Naive thymus-derived CD4-positive, alpha-beta T cell (primary cell): ENCODE results near the gene GVQW3. TPM values are rescaled to one million over a fixed set of nuclear protein-coding genes. Genes with fewer than 3 reads are reported as not detected.
A peak's percentile ranks its signal among the peaks of the same experiment; 100 is the strongest.
"Not testable (repeated sequence)": the region's sequence is repeated elsewhere in the genome, so short reads cannot be mapped to it uniquely, and the experiment has no call there.

Source experiments
- ATAC-seq: fragments of 150-1000 bp; cut with Tn5 transposase; 2 replicates; pipeline ENCODE4 v1.10.0; 2021; ENCODE audit warnings: mild to moderate bottlenecking, moderate library complexity
- CTCF ChIA-PET: fragments of 350-600 bp; sonication (Branson Sonifier 250); formaldehyde crosslinking; loops from one replicate; lab custom pipeline; 2021; ENCODE audit warnings: antibody characterized with exemption; lab: Charles Lee
- POLR2A ChIA-PET: fragments of 350-600 bp; sonication (Branson Sonifier 250); formaldehyde crosslinking; loops from one replicate; lab custom pipeline; 2021; ENCODE audit warnings: antibody characterized with exemption, inconsistent platforms; lab: Charles Lee
- DNase-seq, 9 donors: peaks; one replicate each; pipeline versions ENCODE4 v3.0.0 to v3.0.0-alpha.2; 2020 to 2022; ENCODE audit warnings: mixed read lengths in 1 of 9
- H3K27ac ChIP-seq: one replicate; pipeline ENCODE4 v1.7.0; 2013; ENCODE audit warnings: mild to moderate bottlenecking, low read depth, low read length, moderate library complexity
- H3K27me3 ChIP-seq, 2 donors: one replicate each; pipeline ENCODE4 v1.7.0; 2013; ENCODE audit warnings: low read length in 2 of 2, mild to moderate bottlenecking in 2 of 2, moderate library complexity in 2 of 2; ENCODE audit not compliant: control insufficient read depth in 2 of 2, insufficient read depth in 2 of 2
- H3K36me3 ChIP-seq, 3 experiments: 1 replicate in 2 of 3; 2 replicates in 1 of 3; pipeline ENCODE4 v1.7.0; 2013; ENCODE audit warnings: low read length in 3 of 3, mild to moderate bottlenecking in 3 of 3, moderate library complexity in 1 of 3; ENCODE audit not compliant: insufficient read depth in 3 of 3, control insufficient read depth in 2 of 3
- H3K4me1 ChIP-seq, 2 donors: one replicate each; pipeline ENCODE4 v1.7.0; 2013; ENCODE audit warnings: low read length in 2 of 2, mild to moderate bottlenecking in 2 of 2, moderate library complexity in 1 of 2; ENCODE audit not compliant: control insufficient read depth in 2 of 2, insufficient read depth in 2 of 2
- H3K4me3 ChIP-seq: 2 replicates; pipeline ENCODE4 v1.7.0; 2013; ENCODE audit warnings: mild to moderate bottlenecking, low read length
- H3K9me3 ChIP-seq, 3 experiments: 1 replicate in 2 of 3; 2 replicates in 1 of 3; pipeline ENCODE4 v1.7.0; 2013; ENCODE audit warnings: low read length in 3 of 3; ENCODE audit not compliant: control insufficient read depth in 2 of 3
- H3K27ac Mint-ChIP-seq, 9 donors: one replicate each; pipeline ENCODE4 v1.8.0; 2020 to 2022; ENCODE audit warnings: mixed read lengths in 9 of 9, mild to moderate bottlenecking in 8 of 9, moderate library complexity in 5 of 9, inconsistent platforms in 2 of 9
- H3K27me3 Mint-ChIP-seq, 5 donors: one replicate each; pipeline ENCODE4 v1.8.0; 2021 to 2022; ENCODE audit warnings: mixed read lengths in 5 of 5, mild to moderate bottlenecking in 1 of 5
- H3K36me3 Mint-ChIP-seq, 5 donors: one replicate each; pipeline ENCODE4 v1.8.0; 2020 to 2022; ENCODE audit warnings: mixed read lengths in 5 of 5, mild to moderate bottlenecking in 3 of 5, inconsistent platforms in 1 of 5
- H3K4me1 Mint-ChIP-seq, 7 donors: one replicate each; pipeline ENCODE4 v1.8.0; 2020 to 2022; ENCODE audit warnings: mixed read lengths in 7 of 7, mild to moderate bottlenecking in 3 of 7, inconsistent platforms in 1 of 7
- H3K4me3 Mint-ChIP-seq, 10 donors: one replicate each; pipeline ENCODE4 v1.8.0; 2020 to 2022; ENCODE audit warnings: mild to moderate bottlenecking in 10 of 10, mixed read lengths in 10 of 10, moderate library complexity in 6 of 10, inconsistent platforms in 2 of 10
- H3K9me3 Mint-ChIP-seq, 11 donors: one replicate each; pipeline ENCODE4 v1.8.0; 2020 to 2022; ENCODE audit warnings: mixed read lengths in 11 of 11, mild to moderate bottlenecking in 4 of 11, inconsistent platforms in 1 of 11, moderate library complexity in 1 of 11
- intact Hi-C, 2 donors: fragments of 100-400 bp; cut with micrococcal nuclease; formaldehyde crosslinking; loops; one replicate each; pipeline ENCODE4 v1.15.1; 2023
- polyA plus RNA-seq, 2 donors: library from polyadenylated mRNA; unstranded; fragments of 300-500 nt; fragmentation: Illumina TruSeq; gene quantifications; one replicate each; pipeline ENCODE4 v1.2.3, GENCODE V29; 2021
- total RNA-seq, 6 experiments: library from RNA in 5 of 6; stranded (reverse) in 5 of 6; gene quantifications; 1 replicate in 5 of 6; 2 replicates in 1 of 6; pipeline ENCODE4 v1.2.3 and lab custom pipeline; 2021 to 2026

The GVQW3 gene
- total and polyA plus RNA-seq, 7 experiments from 2014 or later, result 2.1 to 9.1 (median 5.4) TPM

DNA sequence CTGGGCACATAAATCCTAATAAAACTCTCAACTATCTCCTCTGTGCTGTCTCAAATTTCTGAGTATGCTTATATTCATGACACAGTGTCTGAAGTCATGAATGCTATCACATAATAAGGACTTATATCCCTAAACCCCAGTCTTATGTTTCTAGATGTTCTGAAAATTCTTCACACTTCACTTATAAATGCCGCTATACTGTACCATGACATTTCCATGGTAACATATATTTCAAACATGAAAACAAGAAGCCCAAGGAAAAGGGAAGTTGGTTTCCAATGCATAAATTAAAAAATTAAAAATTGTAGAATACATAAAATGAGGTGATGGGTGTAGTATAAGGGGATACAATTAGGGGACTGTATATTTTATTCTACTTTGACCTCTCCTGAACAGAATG, 11.7 kb downstream of the GVQW3 start:
- H3K36me3 Mint-ChIP-seq, result peaks cover 0 to 6% (median 0%) of the 10 kb centered on the region in 5 donors
- Histone ChIP-seq H3K27ac (no peak overlapping the region), H3K9me3 (no peaks in the 10 kb centered on the region), H3K4me3 (no peak overlapping the region), H3K36me3 (no peaks in the 10 kb centered on the region), H3K27me3 (no peaks in the 10 kb centered on the region), H3K4me1 (no peaks in the 10 kb centered on the region)
- H3K27me3 Mint-ChIP-seq, result peaks cover 0 to 12% (median 0%) of the 10 kb centered on the region in 5 donors
- no peak overlapping the region for H3K27ac Mint-ChIP-seq
- peak; percentile 41 for ATAC-seq
- no peak for DNase-seq
- H3K4me1 Mint-ChIP-seq, result peaks cover 0 to 4% (median 0%) of the 10 kb centered on the region in 7 donors
- ChIA-PET CTCF (no interaction called here), POLR2A (no interaction called here)
- no peaks in the 10 kb centered on the region for H3K9me3 Mint-ChIP-seq
- intact Hi-C loops, result no loop called here
- H3K4me3 Mint-ChIP-seq, result no peak overlapping the region

DNA sequence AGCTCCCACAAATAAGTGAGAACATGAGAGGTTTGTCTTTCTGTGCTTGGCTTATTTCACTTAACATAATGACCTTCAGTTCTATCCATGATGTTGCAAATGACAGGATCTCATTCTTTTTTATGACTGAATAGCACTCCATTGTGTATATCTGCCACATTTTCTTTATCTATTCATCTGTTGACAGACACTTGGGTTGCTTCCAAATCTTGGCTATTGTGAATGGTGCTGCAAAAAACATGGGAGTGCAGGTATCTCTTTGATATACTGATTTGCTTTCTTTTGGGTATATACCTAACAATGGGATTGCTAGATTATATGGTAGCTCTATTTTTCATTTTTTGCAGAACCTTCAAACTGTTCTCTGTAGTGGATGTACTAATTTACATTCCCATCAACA, 13.3 kb downstream of the GVQW3 start:
- no peak overlapping the region for H3K27ac Mint-ChIP-seq
- peaks cover 0 to 4% (median 0%) of the 10 kb centered on the region in 5 donors for H3K36me3 Mint-ChIP-seq
- no peaks in the 10 kb centered on the region for H3K9me3 ChIP-seq
- no peak for ATAC-seq
- no peaks in the 10 kb centered on the region for H3K36me3 ChIP-seq
- H3K27me3 Mint-ChIP-seq, result peaks cover 0 to 12% (median 0%) of the 10 kb centered on the region in 5 donors
- intact Hi-C loops, result no loop called here
- CTCF ChIA-PET, result no interaction called here
- no peak overlapping the region for H3K4me3 Mint-ChIP-seq
- H3K4me1 Mint-ChIP-seq, result peaks cover 0 to 4% (median 0%) of the 10 kb centered on the region in 7 donors
- no peaks in the 10 kb centered on the region for H3K9me3 Mint-ChIP-seq
- POLR2A ChIA-PET, result no interaction called here
- no peaks in the 10 kb centered on the region for H3K27me3 ChIP-seq
- H3K4me1 ChIP-seq, result no peaks in the 10 kb centered on the region
- H3K27ac ChIP-seq, result no peak overlapping the region
- no peak for DNase-seq
- H3K4me3 ChIP-seq, result no peak overlapping the region

DNA sequence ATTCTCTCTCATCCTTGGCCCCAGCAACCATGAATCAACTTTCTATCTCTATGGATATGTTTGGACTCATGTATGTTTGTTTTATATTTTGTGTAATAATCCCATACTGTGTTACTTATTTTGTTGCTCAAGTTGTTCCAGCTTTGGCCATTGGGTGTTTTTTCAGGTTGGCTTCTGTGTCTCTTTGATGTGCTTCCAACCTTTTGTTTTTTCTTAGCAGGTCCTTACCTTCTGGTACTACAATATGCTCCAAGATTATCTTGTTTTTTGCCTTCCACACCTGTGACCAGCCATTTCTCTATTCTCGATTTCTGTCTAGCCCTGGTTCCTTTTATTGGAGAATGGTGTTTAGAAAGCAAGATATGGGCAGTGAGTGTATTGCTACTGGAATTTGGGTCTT, 14.2 kb downstream of the GVQW3 start:
- no peak overlapping the region for H3K27ac Mint-ChIP-seq

DNA sequence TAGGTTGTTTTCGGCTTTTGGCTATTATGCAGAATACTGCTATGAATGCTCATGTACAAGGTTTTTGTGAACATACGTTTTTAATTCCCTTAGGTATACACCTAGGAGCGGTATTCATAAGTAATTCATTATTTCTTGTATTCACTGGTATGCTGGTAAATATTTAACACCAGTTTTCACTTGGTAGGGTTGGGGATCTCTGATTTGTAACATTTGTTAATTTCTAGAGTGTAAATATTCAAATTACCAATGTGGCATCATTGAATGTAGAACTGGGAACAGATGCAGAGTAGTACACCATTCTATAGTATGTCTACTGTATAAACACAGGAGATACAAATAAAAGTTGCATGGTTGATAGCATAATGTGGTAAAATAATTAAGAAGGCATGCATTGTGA, 16.3 kb downstream of the GVQW3 start:
- H3K27me3 Mint-ChIP-seq, result peaks cover 0 to 12% (median 0%) of the 10 kb centered on the region in 5 donors
- no peak overlapping the region for H3K27ac ChIP-seq
- intact Hi-C loops, result no loop called here
- H3K4me3 ChIP-seq, result no peak overlapping the region
- POLR2A ChIA-PET, result no interaction called here
- no peaks in the 10 kb centered on the region for H3K9me3 Mint-ChIP-seq
- H3K36me3 Mint-ChIP-seq, result peaks cover 0 to 4% (median 0%) of the 10 kb centered on the region in 5 donors
- no peaks in the 10 kb centered on the region for H3K27me3 ChIP-seq
- H3K4me1 Mint-ChIP-seq, result peaks cover 0 to 4% (median 0%) of the 10 kb centered on the region in 7 donors
- DNase-seq (no peak), ATAC-seq (no peak)
- H3K9me3 ChIP-seq, result no peaks in the 10 kb centered on the region
- H3K27ac Mint-ChIP-seq, result no peak overlapping the region
- H3K4me1 ChIP-seq, result no peaks in the 10 kb centered on the region
- no peak overlapping the region for H3K4me3 Mint-ChIP-seq
- CTCF ChIA-PET, result interaction anchor here (0.7 kb wide), 1 partner anchor 844 kb away, joined by 3 read pairs; no protein-coding TSS in a partner anchor
- H3K36me3 ChIP-seq, result no peaks in the 10 kb centered on the region

More for the DNA sequence above, 14.2 kb downstream of the GVQW3 start:
- no peaks in the 10 kb centered on the region for H3K4me1 ChIP-seq
- no peaks in the 10 kb centered on the region for H3K9me3 Mint-ChIP-seq
- no peak for DNase-seq
- intact Hi-C loops, result no loop called here
- peaks cover 0 to 4% (median 0%) of the 10 kb centered on the region in 7 donors for H3K4me1 Mint-ChIP-seq
- ChIA-PET CTCF (no interaction called here), POLR2A (no interaction called here)
- peaks cover 0 to 12% (median 0%) of the 10 kb centered on the region in 5 donors for H3K27me3 Mint-ChIP-seq
- H3K9me3 ChIP-seq, result no peaks in the 10 kb centered on the region
- H3K4me3 ChIP-seq, result no peak overlapping the region
- no peaks in the 10 kb centered on the region for H3K36me3 Mint-ChIP-seq
- no peaks in the 10 kb centered on the region for H3K36me3 ChIP-seq
- H3K4me3 Mint-ChIP-seq, result no peak overlapping the region
- no peaks in the 10 kb centered on the region for H3K27me3 ChIP-seq
- no peak for ATAC-seq
- no peak overlapping the region for H3K27ac ChIP-seq

DNA sequence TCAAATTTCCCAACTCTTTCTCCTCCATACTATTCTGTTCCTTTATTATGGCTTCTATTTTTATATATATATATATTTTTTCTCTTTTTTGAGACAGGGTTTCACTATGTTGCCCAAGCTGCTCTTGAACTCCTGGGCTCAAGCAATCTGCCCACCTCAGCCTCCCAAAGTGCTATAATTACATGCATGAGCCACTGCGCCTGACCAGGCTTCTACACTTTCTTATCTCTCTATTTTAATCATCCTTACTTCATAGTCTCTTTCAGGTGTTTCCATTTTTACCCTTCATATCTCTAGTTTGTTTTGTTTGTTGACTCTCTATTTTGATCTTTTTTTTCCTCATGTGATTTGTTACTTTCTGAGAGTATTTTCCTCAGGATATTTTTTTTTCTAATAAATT, 19.8 kb downstream of the GVQW3 start:
- H3K27ac Mint-ChIP-seq, result peak overlapping the region in 1 of 9 donors; percentile 1

DNA sequence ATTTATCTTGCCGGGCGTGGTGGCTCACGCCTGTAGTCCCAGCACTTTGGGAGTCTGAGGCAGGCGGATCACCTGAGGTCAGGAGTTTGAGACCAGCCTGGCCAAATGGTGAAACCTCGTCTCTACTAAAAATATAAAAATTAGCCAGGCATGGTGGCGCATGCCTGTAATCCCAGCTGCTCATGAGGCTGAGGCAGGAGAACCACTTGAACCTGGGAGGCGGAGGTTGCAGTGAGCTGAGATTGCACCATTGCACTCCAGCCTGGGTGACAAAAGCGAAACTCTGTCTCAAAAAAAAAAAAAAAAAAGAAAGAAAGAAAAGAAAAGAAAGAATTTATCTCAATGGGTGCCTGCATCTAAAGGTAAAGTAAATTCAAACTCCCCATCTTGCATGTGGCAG, 20.4 kb downstream of the GVQW3 start:
- H3K9me3 Mint-ChIP-seq, H3K27ac Mint-ChIP-seq, H3K27ac ChIP-seq, H3K4me1 Mint-ChIP-seq, POLR2A ChIA-PET, H3K4me1 ChIP-seq, ATAC-seq, intact Hi-C loops, H3K36me3 ChIP-seq, DNase-seq, H3K36me3 Mint-ChIP-seq, H3K27me3 Mint-ChIP-seq, H3K4me3 ChIP-seq, H3K27me3 ChIP-seq, CTCF ChIA-PET, H3K4me3 Mint-ChIP-seq, H3K9me3 ChIP-seq: not testable (repeated sequence)

More for the DNA sequence above, 19.8 kb downstream of the GVQW3 start:
- intact Hi-C loops, result no loop called here
- no peaks in the 10 kb centered on the region for H3K9me3 ChIP-seq
- H3K27me3 ChIP-seq, result no peaks in the 10 kb centered on the region
- Mint-ChIP-seq H3K27me3 (peaks cover 0 to 5% (median 0%) of the 10 kb centered on the region in 5 donors), H3K36me3 (peaks cover 0 to 4% (median 0%) of the 10 kb centered on the region in 5 donors), H3K4me1 (peaks cover 0 to 4% (median 0%) of the 10 kb centered on the region in 7 donors), H3K4me3 (no peak overlapping the region), H3K9me3 (no peaks in the 10 kb centered on the region)
- DNase-seq, result no peak
- H3K4me3 ChIP-seq, result no peak overlapping the region
- no peaks in the 10 kb centered on the region for H3K36me3 ChIP-seq
- H3K4me1 ChIP-seq, result no peaks in the 10 kb centered on the region
- ChIA-PET CTCF (no interaction called here), POLR2A (no interaction called here)
- no peak overlapping the region for H3K27ac ChIP-seq
- no peak for ATAC-seq

DNA sequence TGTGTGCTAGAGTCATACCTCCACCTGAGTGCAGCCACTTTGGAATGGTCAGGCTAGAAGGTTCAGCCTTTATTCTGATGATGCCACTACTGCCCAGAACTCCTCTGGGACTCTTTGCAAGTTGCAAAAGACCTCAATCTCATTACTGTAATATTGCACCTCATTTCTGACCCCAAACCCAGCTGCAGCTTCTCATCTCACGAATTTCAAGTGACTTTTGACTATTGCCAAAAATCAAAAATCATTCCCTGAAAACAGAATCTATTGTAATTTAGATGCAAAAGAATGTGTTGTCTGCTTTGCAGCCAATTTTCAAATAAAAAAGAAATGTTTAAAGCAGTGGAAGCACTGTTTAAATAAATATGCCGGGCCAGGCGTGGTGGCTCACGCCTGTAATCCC, 25.2 kb downstream of the GVQW3 start:
- DNase-seq, result no peak
- no peaks in the 10 kb centered on the region for H3K27me3 ChIP-seq
- H3K36me3 ChIP-seq, result no peaks in the 10 kb centered on the region
- no peak for ATAC-seq
- H3K27me3 Mint-ChIP-seq, result peaks cover 0 to 5% (median 0%) of the 10 kb centered on the region in 5 donors
- H3K27ac Mint-ChIP-seq, result no peak overlapping the region
- no peak overlapping the region for H3K4me3 Mint-ChIP-seq
- CTCF ChIA-PET, result no interaction called here
- intact Hi-C loops, result no loop called here
- no peaks in the 10 kb centered on the region for H3K36me3 Mint-ChIP-seq
- no peaks in the 10 kb centered on the region for H3K4me1 ChIP-seq
- no peaks in the 10 kb centered on the region for H3K9me3 ChIP-seq
- no peak overlapping the region for H3K4me3 ChIP-seq
- no peaks in the 10 kb centered on the region for H3K9me3 Mint-ChIP-seq
- peaks cover 0 to 2% (median 0%) of the 10 kb centered on the region in 7 donors for H3K4me1 Mint-ChIP-seq
- no peak overlapping the region for H3K27ac ChIP-seq
- POLR2A ChIA-PET, result no interaction called here
